ENCODE results near the gene ELMO1.

ELMO1 gene

DNA sequence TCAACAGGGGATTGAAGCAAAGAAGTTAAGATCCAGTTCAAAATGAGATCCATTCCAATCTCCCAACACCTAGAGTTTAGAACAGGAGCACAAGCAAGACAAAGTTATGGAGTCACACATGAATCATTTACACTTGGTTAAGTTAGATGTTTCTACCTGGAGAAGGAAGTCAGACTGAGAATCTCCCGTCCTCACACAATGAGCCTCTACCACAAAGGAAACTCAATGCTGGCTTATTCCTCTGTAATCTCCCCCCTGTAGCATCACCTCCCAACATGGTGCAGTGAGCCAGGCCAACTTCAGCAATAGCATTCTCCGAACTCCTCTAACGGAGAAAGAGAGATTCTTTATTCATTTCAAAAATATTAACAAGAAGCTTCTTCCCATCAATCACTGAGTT, 82.2 kb downstream of the ELMO1 start:
- CTCF ChIA-PET = no interaction called here
- TF ChIP-seq CTCF (IDR thresholded peaks at IDR 0.05; ENCODE audit: control extremely low read depth, extremely low read depth, low read depth, missing control alignments) = no peak
- POLR2A ChIA-PET = no interaction called here
- no peak for DNase-seq (ENCODE audit: extremely low spot score)

- ChIA-PET CTCF (interaction anchor here (1.2 to 1.5 kb wide), 2 partner anchors 12 to 96 kb away, joined by 3 to 4 read pairs; no protein-coding TSS in a partner anchor), POLR2A (no interaction called here)
- no peak for DNase-seq (ENCODE audit: extremely low spot score)
Observed at GRCh38 chr7:37365405-37365804, 83.3 kb downstream of the ELMO1 start.

DNA sequence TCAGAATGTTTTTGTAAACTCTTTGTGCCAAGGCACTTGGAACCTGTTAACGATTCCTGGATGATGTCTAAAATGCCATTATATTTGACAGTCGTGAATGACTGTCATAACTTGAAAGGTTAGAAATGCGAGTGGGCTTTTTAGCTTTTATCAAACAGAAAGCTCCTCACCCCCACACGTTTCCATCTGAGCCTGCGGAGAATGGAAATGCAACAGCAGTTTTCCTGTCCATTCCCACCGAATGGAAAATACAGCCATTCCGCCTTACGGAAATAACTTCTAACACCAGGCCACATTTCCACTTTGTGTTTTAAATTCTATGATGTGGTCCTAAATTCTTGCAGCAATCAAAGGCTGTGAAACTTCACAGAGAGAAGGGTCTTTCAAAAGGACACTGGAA, 83.8 kb downstream of the ELMO1 start:
- ChIA-PET CTCF (interaction anchor here (1.2 to 1.5 kb wide), 2 partner anchors 11 to 97 kb away, joined by 3 to 4 read pairs; no protein-coding TSS in a partner anchor), POLR2A (no interaction called here)
- DNase-seq (ENCODE audit: extremely low spot score) = no peak
- TF ChIP-seq CTCF (IDR thresholded peaks at IDR 0.05; ENCODE audit: control extremely low read depth, extremely low read depth, low read depth, missing control alignments) = no peak

More at GRCh38 chr7:37365405-37365804, 83.3 kb downstream of the ELMO1 start:
- TF ChIP-seq CTCF (IDR thresholded peaks at IDR 0.05; ENCODE audit: control extremely low read depth, extremely low read depth, low read depth, missing control alignments) = no peak

DNA sequence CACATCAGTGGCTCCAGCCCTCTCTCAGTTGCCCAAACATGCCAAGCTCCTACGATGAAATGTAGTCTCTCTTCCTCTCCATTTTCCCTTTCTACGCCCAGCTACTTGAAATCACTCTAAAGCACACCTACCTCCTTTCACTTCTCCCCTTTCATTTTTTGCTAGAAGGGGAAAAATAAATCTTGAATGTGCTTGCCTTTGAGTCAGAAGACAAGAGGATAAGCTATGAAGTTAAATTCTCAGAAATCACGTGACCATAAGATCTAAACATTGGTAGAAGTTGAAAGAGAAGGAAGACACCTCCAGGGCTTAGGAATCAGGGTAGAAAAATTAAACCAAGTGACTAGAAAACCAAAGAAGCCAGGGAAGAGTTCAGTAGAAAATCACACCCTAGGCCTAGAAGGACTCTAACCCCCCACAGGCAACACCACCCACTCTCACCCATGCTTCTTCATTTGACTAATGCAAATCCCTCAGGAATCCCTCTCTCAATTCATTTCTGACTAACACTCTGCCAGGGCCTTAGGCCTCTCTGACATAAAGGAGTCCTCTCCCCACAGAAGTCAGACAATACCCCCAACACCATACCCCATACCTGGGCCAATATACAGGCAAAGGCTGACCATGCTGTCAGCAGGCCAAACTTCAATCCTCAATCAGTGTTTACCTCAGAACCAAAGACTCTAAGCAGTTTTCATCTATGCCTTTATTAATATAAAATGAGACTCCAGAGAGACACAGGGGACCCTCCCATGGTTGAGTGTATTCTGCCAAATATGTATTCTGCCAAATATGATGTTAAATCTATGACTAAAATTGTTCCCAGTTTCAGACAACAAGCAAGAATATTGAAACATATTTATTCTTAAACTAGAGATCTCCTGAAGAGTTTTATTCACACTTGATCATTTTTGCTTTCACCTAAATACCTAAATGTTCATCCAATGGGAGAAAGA, 84.8 kb downstream of the ELMO1 start:
- POLR2A ChIA-PET = no interaction called here
- TF ChIP-seq CTCF (IDR thresholded peaks at IDR 0.05; ENCODE audit: control extremely low read depth, extremely low read depth, low read depth, missing control alignments) = no peak
- no peak for DNase-seq (ENCODE audit: extremely low spot score)
- CTCF ChIA-PET = interaction anchor here (1.3 to 1.4 kb wide), 2 partner anchors 10 to 128 kb away, joined by 3 to 6 read pairs; no protein-coding TSS in a partner anchor

DNA sequence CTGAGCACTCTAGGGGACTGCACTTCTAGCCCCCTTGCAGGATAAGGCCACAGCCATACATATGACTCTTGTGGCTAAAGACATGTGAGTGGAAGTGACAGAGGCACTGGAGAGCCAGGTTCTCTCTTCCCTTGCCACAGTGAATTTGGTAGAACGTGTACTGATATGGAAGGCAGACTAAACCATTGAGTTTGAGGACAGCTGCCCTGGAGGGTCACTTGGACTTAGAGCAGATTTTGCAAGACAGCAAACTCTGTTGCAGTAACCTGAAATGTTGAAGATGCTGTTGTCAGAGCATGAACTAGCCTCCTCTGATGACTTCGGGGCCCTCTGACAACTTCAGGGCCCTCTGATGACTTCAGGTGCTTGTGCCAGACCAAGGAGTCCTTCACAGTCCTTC, 85.9 kb downstream of the ELMO1 start:
- TF ChIP-seq CTCF (IDR thresholded peaks at IDR 0.05; ENCODE audit: control extremely low read depth, extremely low read depth, low read depth, missing control alignments) = no peak
- ChIA-PET CTCF (interaction anchor here (1.3 to 1.4 kb wide), 2 partner anchors 9 to 127 kb away, joined by 3 to 6 read pairs; no protein-coding TSS in a partner anchor), POLR2A (no interaction called here)
- no peak for DNase-seq (ENCODE audit: extremely low spot score)

GRCh38 chr7:37360484-37360883, 88.2 kb downstream of the ELMO1 start:
- POLR2A ChIA-PET = no interaction called here
- CTCF ChIA-PET = interaction anchor here (1.0 to 1.2 kb wide), 3 partner anchors 7 to 126 kb away, joined by 3 to 5 read pairs (median 5); no protein-coding TSS in a partner anchor
- no peak for DNase-seq (ENCODE audit: extremely low spot score)
- no peak for TF ChIP-seq CTCF (IDR thresholded peaks at IDR 0.05; ENCODE audit: control extremely low read depth, extremely low read depth, low read depth, missing control alignments)
